Upper lobe of left lung (tissue), 6 donors: ENCODE data around the gene PDCL2. TPM values are rescaled to one million over a fixed set of nuclear protein-coding genes. Genes with fewer than 3 reads are reported as not detected.

Experiments used
- ATAC-seq, 2 donors: fragments of 200-7000 bp; cut with Tn5 transposase; one replicate each; pipeline ENCODE4 v1.9.1; 2022; ENCODE audit warnings: mild to moderate bottlenecking in 2 of 2, moderate library complexity in 2 of 2; ENCODE audit not compliant: low FRiP score in 2 of 2
- DNase-seq, 2 donors: peaks; one replicate each; pipeline ENCODE4 v3.0.0-alpha.2; 2019 to 2020
- H3K27ac ChIP-seq, 4 donors: fragments of 200-600 bp; sonication (generic); one replicate each; pipeline ENCODE4 v1.5.1; 2016 to 2019
- H3K27me3 ChIP-seq, 4 donors: fragments of 200-600 bp; sonication (generic); one replicate each; pipeline ENCODE4 v1.5.1; 2017 to 2019
- H3K36me3 ChIP-seq, 4 donors: fragments of 200-600 bp; sonication (generic); one replicate each; pipeline ENCODE4 v1.5.1; 2016 to 2019
- H3K4me1 ChIP-seq, 4 donors: fragments of 200-600 bp; sonication (generic); one replicate each; pipeline ENCODE4 v1.5.1; 2018 to 2019
- H3K4me3 ChIP-seq, 4 donors: fragments of 200-600 bp; sonication (generic); one replicate each; pipeline ENCODE4 v1.5.1; 2017 to 2019; ENCODE audit warnings: mild to moderate bottlenecking in 2 of 4, moderate library complexity in 1 of 4
- H3K9me3 ChIP-seq, 4 donors: fragments of 200-600 bp; sonication (generic); one replicate each; pipeline ENCODE4 v1.5.1; 2018 to 2019
- EP300 ChIP-seq, 4 donors: sonication (generic); formaldehyde crosslinking; IDR thresholded peaks; one replicate each; pipeline ENCODE4 v1.5.1; 2017; ENCODE audit warnings: antibody characterized with exemption in 4 of 4, control low read depth in 2 of 4
- POLR2A ChIP-seq, 4 donors: fragments of 450-650 bp; IDR thresholded peaks; one replicate each; pipeline ENCODE4 v1.5.1; 2016 to 2017; ENCODE audit warnings: antibody characterized with exemption in 4 of 4, mild to moderate bottlenecking in 2 of 4
- POLR2AphosphoS5 ChIP-seq, 2 donors: sonication (generic); formaldehyde crosslinking; IDR thresholded peaks; one replicate each; pipeline ENCODE4 v1.5.1; 2017; ENCODE audit warnings: antibody characterized with exemption in 2 of 2
- WGBS, 2 donors: methylation state at CpG; one replicate each; pipeline ENCODE4 v1.1.5; 2017 to 2018; 5-methylcytosine and 5-hydroxymethylcytosine counted together
- total RNA-seq, 6 donors: library from RNA; depleted of rRNA in 4 of 6; stranded (reverse); fragments of >200 nt in 4 of 6; gene quantifications; one replicate each; pipeline versions ENCODE4 v1.1.0 to v1.2.1, GENCODE V29; 2016 to 2021
- TF ChIP-seq, protein P1 (sequence below), 6 experiments: fragments of 450-650 bp in 4 of 6; fragments of 200-600 bp in 2 of 6; sonication (generic) in 2 of 6; IDR thresholded peaks; one replicate each; pipeline ENCODE4 v1.5.1; 2016 to 2019; ENCODE audit warnings: antibody characterized with exemption in 6 of 6
- donor health status: DM: no; HTN: no; CAD: no; lungs with moderate emphysema.
- donor health status: DM: no; HTN: yes; CAD: no; lungs with severe emphysema.

Gene PDCL2
- total RNA-seq, 6 donors from 2014 or later, result not detected

DNA sequence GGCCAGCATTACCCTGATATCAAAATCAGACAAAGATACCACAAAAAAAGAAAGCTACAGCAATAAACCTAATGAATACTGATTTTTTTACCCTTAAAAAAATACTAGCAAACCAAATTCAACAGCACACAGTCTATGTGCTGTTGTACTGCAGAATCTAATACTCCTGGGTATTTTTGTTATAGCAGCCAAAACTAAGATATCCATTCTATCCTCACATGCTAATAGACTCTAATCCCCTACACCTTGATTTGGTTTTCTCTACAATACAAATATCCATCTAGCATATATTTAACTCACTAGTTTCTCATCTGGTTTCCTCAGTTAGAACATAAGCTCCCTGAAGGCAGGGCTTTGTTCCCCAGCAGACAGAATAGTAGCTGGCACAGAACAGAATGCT lies 57.7 kb downstream of the PDCL2 start:
- TF ChIP-seq EP300 (IDR thresholded peaks at IDR 0.05) (no peak), POLR2A (IDR thresholded peaks at IDR 0.05) (no peak), POLR2AphosphoS5 (IDR thresholded peaks at IDR 0.05) (no peak)
- TF ChIP-seq, protein P1, sequence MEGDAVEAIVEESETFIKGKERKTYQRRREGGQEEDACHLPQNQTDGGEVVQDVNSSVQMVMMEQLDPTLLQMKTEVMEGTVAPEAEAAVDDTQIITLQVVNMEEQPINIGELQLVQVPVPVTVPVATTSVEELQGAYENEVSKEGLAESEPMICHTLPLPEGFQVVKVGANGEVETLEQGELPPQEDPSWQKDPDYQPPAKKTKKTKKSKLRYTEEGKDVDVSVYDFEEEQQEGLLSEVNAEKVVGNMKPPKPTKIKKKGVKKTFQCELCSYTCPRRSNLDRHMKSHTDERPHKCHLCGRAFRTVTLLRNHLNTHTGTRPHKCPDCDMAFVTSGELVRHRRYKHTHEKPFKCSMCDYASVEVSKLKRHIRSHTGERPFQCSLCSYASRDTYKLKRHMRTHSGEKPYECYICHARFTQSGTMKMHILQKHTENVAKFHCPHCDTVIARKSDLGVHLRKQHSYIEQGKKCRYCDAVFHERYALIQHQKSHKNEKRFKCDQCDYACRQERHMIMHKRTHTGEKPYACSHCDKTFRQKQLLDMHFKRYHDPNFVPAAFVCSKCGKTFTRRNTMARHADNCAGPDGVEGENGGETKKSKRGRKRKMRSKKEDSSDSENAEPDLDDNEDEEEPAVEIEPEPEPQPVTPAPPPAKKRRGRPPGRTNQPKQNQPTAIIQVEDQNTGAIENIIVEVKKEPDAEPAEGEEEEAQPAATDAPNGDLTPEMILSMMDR (IDR thresholded peaks at IDR 0.05), result no peak
- no peaks in the 10 kb centered on the region for H3K36me3 ChIP-seq
- no peaks in the 10 kb centered on the region for H3K9me3 ChIP-seq
- no peaks in the 10 kb centered on the region for H3K27me3 ChIP-seq
- ATAC-seq, result no peak
- H3K27ac ChIP-seq, result no peak overlapping the region
- H3K4me3 ChIP-seq, result no peak overlapping the region
- DNase-seq, result no peak
- H3K4me1 ChIP-seq, result no peaks in the 10 kb centered on the region

DNA sequence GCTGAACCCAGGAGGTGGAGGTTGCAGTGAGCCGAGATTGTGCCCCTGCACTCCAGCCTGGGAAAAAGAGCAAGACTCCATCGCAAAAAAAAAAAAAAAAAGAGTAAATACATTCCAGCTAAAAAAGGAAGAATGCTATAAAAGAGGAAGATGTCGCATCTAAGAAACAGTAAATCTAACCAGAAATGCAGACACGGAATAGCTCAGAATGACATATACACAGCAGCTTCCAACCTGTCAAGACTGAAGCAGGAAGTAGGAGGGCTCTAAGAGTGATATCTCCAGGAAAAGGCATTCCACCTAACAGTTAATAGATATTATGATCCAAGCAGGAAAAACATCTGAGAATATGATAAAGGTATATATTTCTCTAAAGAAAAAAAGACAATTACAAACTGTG lies 61.4 kb downstream of the PDCL2 start:
- Histone ChIP-seq H3K36me3 (no peaks in the 10 kb centered on the region), H3K4me1 (no peaks in the 10 kb centered on the region), H3K9me3 (no peaks in the 10 kb centered on the region), H3K27ac (no peak overlapping the region), H3K4me3 (no peak overlapping the region), H3K27me3 (no peaks in the 10 kb centered on the region)
- 67 to 78% methylated on average over 3 to 4 of the region's 4 CpGs for WGBS, 2 donors
- ATAC-seq (no peak), DNase-seq (no peak)
- TF ChIP-seq, protein P1 (IDR thresholded peaks at IDR 0.05), result no peak
- TF ChIP-seq EP300 (IDR thresholded peaks at IDR 0.05) (no peak), POLR2A (IDR thresholded peaks at IDR 0.05) (no peak), POLR2AphosphoS5 (IDR thresholded peaks at IDR 0.05) (no peak)

DNA sequence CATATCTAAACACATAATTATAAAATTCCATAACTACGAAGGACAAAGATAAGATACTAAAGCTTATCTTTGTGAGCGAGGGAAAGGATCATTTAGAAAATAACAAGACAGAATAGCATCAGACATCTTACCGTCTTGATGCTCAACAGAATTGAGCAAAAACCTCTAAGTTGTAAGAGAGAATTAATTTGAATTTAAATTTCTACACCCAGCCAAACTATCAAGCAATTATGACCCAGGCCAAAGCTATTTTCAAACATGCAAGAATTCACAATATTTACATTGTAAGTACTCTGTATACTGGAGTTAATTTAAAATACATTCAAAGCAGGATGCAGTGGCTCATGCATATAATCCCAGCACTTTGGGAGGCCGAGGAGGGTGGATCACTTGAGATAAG lies 61.9 kb downstream of the PDCL2 start:
- TF ChIP-seq EP300 (IDR thresholded peaks at IDR 0.05) (no peak), POLR2AphosphoS5 (IDR thresholded peaks at IDR 0.05) (no peak), POLR2A (IDR thresholded peaks at IDR 0.05) (no peak)
- TF ChIP-seq, protein P1 (IDR thresholded peaks at IDR 0.05), result no peak
- Histone ChIP-seq H3K27ac (no peak overlapping the region), H3K4me3 (no peak overlapping the region), H3K9me3 (no peaks in the 10 kb centered on the region), H3K36me3 (no peaks in the 10 kb centered on the region), H3K4me1 (no peaks in the 10 kb centered on the region), H3K27me3 (no peaks in the 10 kb centered on the region)
- DNase-seq, result no peak
- ATAC-seq, result no peak
- WGBS, 2 donors, result 88 to 93% methylated on average over 4 of the region's 4 CpGs

DNA sequence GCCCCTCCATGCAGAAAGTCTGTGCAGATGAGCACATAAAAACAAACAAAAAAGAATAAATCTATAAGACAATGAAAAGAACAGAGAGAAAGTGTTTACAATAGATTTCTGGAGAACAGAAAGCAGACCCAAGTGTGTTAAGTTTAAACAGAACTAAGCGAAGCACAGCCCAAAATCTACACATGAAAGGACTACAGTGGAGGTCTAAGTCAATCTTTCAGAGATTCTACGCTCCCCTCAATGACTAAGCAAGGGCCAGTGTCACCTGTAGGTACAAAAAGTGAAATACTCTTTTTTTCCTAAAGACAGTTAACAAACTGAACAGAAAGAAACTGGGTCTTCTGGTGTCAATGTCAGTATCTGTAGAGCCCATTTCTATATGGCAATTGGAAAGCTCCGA lies 63.6 kb downstream of the PDCL2 start:
- no peak overlapping the region for H3K27ac ChIP-seq
- no peak overlapping the region for H3K4me3 ChIP-seq
- H3K27me3 ChIP-seq, result no peaks in the 10 kb centered on the region
- no peak for TF ChIP-seq EP300 (IDR thresholded peaks at IDR 0.05)
- TF ChIP-seq POLR2AphosphoS5 (IDR thresholded peaks at IDR 0.05), result no peak
- no peak for TF ChIP-seq POLR2A (IDR thresholded peaks at IDR 0.05)
- TF ChIP-seq, protein P1 (IDR thresholded peaks at IDR 0.05), result no peak
- DNase-seq (no peak), ATAC-seq (no peak)
- no peaks in the 10 kb centered on the region for H3K4me1 ChIP-seq
- 94 to 95% methylated on average over 3 of the region's 3 CpGs for WGBS, 2 donors
- no peaks in the 10 kb centered on the region for H3K9me3 ChIP-seq
- no peaks in the 10 kb centered on the region for H3K36me3 ChIP-seq

DNA sequence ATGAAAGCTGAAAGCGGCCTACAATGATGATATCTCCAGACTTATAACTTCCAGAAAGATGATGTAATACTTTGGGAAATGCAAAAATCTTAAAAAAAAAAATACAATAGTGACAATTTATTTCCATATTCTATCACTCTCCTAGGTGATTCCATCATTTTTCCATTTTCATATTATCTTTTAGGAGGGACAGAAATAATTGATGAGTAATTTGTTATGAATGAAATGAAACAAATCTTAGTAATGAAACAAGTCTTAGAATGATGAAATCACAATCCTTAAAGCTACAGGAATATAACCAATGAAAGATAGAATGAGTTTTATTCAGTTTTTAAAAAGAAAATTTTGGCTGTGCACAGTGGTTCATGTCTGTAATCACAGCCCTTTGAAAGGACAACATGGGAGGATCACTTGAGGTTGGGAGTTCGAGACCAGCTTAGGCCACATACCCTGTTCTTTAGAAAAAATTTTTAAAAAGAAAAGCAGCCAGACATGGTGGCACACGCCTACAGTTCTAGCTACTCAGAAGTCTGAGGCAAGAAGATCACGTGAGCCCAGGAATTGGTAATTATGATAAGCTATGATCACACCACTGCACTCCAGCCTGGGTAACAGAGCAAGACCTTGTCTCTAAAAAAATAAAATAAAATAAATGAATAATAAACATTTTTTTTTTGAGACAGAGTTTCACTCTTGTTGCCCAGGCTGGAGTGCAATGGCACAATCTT lies 67.0 kb downstream of the PDCL2 start:
- Histone ChIP-seq H3K27me3 (no peaks in the 10 kb centered on the region), H3K27ac (no peak overlapping the region), H3K36me3 (no peaks in the 10 kb centered on the region), H3K4me1 (no peaks in the 10 kb centered on the region), H3K9me3 (no peaks in the 10 kb centered on the region), H3K4me3 (no peak overlapping the region)
- DNase-seq (no peak), ATAC-seq (peak in 1 of 2 donors; percentile 53)
- TF ChIP-seq EP300 (IDR thresholded peaks at IDR 0.05) (no peak), POLR2AphosphoS5 (IDR thresholded peaks at IDR 0.05) (no peak), POLR2A (IDR thresholded peaks at IDR 0.05) (no peak)
- TF ChIP-seq, protein P1 (IDR thresholded peaks at IDR 0.05), result no peak
- 90 to 97% methylated on average over 4 of the region's 4 CpGs for WGBS, 2 donors
